ENCODE measurements around the gene PFKP. TPM values are rescaled to one million over a fixed set of nuclear protein-coding genes. Genes with fewer than 3 reads are reported as not detected.

PFKP gene
- polyA plus RNA-seq, 2 of the 4 experiments (the other 2 are of a cell fraction): 164 to 279 TPM

DNA sequence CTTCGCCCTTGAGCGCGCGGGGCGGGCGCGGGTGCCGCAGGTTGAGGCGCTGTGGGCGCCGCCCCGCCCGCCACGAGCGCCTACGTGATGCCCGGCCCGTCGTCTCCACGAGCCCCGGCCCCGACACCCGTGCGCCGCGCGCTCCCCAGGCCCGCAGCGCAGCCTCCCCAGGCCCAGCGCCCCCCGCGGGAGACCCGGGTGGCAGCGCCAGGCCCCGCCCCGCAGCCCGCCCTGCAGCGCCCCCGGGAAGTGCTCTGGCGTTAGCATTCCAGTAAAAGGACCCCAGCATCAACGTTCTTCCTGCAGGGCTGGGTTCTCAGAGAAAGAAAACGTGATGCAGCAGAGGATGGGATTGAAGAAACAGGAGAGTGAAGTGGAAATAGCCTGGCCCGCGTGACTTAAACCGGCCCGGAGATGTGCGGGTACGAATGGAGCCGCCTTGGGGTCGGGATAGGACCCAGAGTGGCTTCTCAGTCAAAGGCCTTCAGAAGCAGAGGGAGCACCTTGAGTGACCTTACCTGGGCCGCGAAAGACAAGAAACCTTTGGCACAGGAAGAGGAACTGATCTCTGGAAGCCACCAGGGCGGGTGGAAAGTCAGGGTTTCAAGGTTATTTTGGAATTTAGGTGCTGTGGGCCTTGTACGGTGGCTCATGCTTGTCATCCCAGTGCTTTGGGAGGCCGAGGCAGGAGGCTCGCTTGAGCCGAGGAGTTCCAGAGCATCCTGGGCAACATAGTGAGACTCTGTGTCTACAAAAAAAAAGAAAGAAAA, 1.8 kb downstream of the PFKP start:
- Histone ChIP-seq H3K9me3 (no peaks in the 10 kb centered on the region), H3K4me1 (peaks cover 58% of the 10 kb centered on the region), H3K27ac (peak overlapping the region; percentile 96), H3K4me3 (peak overlapping the region; percentile 97), H3K4me2 (peak overlapping the region; percentile 94)
- FAIRE-seq (no peak), ATAC-seq (peak in 1 of 2 experiments; percentile 5; a peak in 3 of 6 replicates), DNase-seq (ENCODE audit: low read depth in 1 of 2, low spot score in 1 of 2) (no peak)
- no peak for TF ChIP-seq GATA3 (IDR thresholded peaks at IDR 0.05; ENCODE audit: borderline replicate concordance)
- TF ChIP-seq JUN (IDR thresholded peaks at IDR 0.05): peak in 1 of 2 experiments; percentile 13; a peak in 2 of 5 replicates
- POLR2A ChIA-PET: interaction anchor here (0.7 to 2.0 kb wide), 6 partner anchors 22 to 819 kb away, joined by 3 to 9 read pairs (median 5); partner anchors contain the start of gene PITRM1
- 10% methylated on average over 23 of the region's 57 CpGs for WGBS (ENCODE audit: missing lambda C conversion rate)
- CTCF ChIA-PET: interaction anchor here (0.9 to 3.5 kb wide), 9 partner anchors 10 to 141 kb away, joined by 3 to 24 read pairs (median 3); no protein-coding TSS in a partner anchor

DNA sequence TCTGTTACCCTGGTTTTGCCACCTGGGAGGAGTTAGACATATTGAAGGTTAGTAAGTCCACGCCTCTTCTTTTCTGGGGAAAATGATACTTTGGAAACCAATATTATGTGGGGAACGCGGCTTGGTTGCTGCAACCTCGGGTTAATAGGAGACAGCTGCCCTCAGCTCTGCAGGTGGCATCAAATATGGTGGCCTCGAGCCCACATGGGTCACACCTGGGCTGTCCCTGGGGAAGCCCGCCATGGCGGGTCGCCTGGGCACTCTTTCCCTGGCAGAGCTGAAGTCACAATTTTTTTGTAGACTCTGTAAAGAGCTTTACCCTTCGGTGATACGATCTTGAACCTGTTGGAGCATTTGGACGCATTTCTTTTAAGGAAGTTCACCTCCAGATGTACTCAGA, 2.5 kb downstream of the PFKP start:
- peaks cover 66% of the 10 kb centered on the region for H3K4me1 ChIP-seq

DNA sequence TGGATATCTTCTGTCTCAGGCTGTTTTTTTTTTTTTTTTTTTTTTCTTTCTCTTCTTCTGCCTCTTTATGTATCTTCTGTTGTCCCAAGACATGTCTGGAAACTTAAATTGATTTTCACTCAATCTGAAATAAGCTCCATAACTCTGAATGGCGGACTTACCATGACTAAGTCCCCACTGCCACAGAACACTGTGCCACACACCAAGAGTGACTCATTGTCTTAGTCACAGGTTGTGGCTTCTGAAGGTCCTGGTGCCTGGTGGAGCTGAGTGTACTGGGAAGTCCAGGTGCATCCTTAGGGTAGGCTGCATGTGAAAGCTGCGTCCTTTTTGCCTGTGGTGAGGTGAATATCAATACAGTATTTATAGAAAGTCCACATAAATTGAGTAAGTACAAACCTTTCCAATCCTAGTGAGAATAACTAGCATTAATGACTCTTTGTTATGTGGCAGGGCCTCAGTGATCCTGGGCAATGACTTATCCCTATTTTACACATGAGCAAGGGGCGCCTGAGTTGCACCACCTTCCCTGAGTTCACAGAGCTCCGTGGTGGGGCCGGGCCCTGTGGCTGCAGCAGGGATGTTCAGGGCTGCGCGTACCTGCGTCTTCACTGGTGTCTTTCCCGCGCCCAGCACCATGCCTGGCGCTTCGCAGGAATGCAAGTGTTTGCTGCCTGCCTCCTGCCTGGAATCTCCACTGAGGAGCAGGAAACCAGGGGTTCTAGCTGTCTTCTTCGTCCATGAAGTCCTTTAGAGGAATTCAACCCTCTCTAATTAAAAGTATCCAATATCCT, 4.3 kb downstream of the PFKP start:
- H3K9me3 ChIP-seq: no peaks in the 10 kb centered on the region
- ChIA-PET POLR2A (interaction anchor here (1.0 to 2.0 kb wide), 3 partner anchors 19 to 28 kb away, joined by 3 to 17 read pairs (median 7); no protein-coding TSS in a partner anchor), CTCF (interaction anchor here (0.7 to 3.5 kb wide), 8 partner anchors 9 to 64 kb away, joined by 3 to 24 read pairs (median 5); no protein-coding TSS in a partner anchor)
- 79% methylated on average over 13 of the region's 13 CpGs for WGBS (ENCODE audit: missing lambda C conversion rate)
- H3K4me1 ChIP-seq: peaks cover 72% of the 10 kb centered on the region
- TF ChIP-seq FOSB (CRISPR knock-in tag; IDR thresholded peaks at IDR 0.05): no peak
- TF ChIP-seq TFCP2L1 (CRISPR knock-in tag; IDR thresholded peaks at IDR 0.05): no peak
- no peak for TF ChIP-seq ZFP36 (IDR thresholded peaks at IDR 0.05; ENCODE audit: borderline replicate concordance, partially characterized antibody)
- TF ChIP-seq, protein P1, sequence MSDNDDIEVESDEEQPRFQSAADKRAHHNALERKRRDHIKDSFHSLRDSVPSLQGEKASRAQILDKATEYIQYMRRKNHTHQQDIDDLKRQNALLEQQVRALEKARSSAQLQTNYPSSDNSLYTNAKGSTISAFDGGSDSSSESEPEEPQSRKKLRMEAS (IDR thresholded peaks at IDR 0.05): no peak; the same call in 1 of the 2 replicates
- peak; percentile 61; the same call in 1 of the 2 replicates for TF ChIP-seq JUNB (IDR thresholded peaks at IDR 0.05)
- TF ChIP-seq, protein P2, sequence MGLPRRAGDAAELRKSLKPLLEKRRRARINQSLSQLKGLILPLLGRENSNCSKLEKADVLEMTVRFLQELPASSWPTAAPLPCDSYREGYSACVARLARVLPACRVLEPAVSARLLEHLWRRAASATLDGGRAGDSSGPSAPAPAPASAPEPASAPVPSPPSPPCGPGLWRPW (IDR thresholded peaks at IDR 0.05): no peak
- TF ChIP-seq GATA3 (IDR thresholded peaks at IDR 0.05; ENCODE audit: borderline replicate concordance): no peak
- no peak for TF ChIP-seq ZSCAN20 (CRISPR knock-in tag; IDR thresholded peaks at IDR 0.05)
- peak; percentile 80 for TF ChIP-seq FOSL2 (IDR thresholded peaks at IDR 0.05)
- TF ChIP-seq FOSL2 (CRISPR knock-in tag; IDR thresholded peaks at IDR 0.05): peak; percentile 93
- TF ChIP-seq, protein P3, sequence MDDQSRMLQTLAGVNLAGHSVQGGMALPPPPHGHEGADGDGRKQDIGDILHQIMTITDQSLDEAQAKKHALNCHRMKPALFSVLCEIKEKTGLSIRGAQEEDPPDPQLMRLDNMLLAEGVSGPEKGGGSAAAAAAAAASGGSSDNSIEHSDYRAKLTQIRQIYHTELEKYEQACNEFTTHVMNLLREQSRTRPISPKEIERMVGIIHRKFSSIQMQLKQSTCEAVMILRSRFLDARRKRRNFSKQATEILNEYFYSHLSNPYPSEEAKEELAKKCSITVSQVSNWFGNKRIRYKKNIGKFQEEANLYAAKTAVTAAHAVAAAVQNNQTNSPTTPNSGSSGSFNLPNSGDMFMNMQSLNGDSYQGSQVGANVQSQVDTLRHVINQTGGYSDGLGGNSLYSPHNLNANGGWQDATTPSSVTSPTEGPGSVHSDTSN (IDR thresholded peaks at IDR 0.05): no peak
- no peak for TF ChIP-seq HOXB5 (CRISPR knock-in tag; IDR thresholded peaks at IDR 0.05)
- peak; percentile 85 to 95 for DNase-seq (ENCODE audit: low read depth in 1 of 2, low spot score in 1 of 2)
- no peak for ATAC-seq
- H3K4me2 ChIP-seq: peak overlapping the region; percentile 94
- H3K4me3 ChIP-seq: peak overlapping the region; percentile 97; the same call in 1 of the 3 replicates
- peak overlapping the region; percentile 96 for H3K27ac ChIP-seq
- FAIRE-seq: peak; percentile 56

More for the DNA sequence above, 2.5 kb downstream of the PFKP start:
- Histone ChIP-seq H3K4me3 (peak overlapping the region; percentile 97), H3K4me2 (peak overlapping the region; percentile 94), H3K27ac (peak overlapping the region; percentile 96), H3K9me3 (no peaks in the 10 kb centered on the region)
- ChIA-PET POLR2A (interaction anchor here (0.7 to 1.4 kb wide), 3 partner anchors 22 to 818 kb away, joined by 3 to 4 read pairs (median 4); partner anchors contain the start of gene PITRM1), CTCF (interaction anchor here (0.9 to 3.5 kb wide), 7 partner anchors 10 to 141 kb away, joined by 3 to 24 read pairs (median 5); no protein-coding TSS in a partner anchor)
- no peak for FAIRE-seq
- ATAC-seq: no peak
- TF ChIP-seq RNF2 (IDR thresholded peaks at IDR 0.05; ENCODE audit: borderline replicate concordance, low read depth): no peak
- 75% methylated on average over 11 of the region's 11 CpGs for WGBS (ENCODE audit: missing lambda C conversion rate)
- no peak for DNase-seq (ENCODE audit: low read depth in 1 of 2, low spot score in 1 of 2)

Data from A549 (cell line).